Vagina (tissue), 2 donors: ENCODE data around the gene LTBP2. TPM values are rescaled to one million over a fixed set of nuclear protein-coding genes. Genes with fewer than 3 reads are reported as not detected.

Source experiments
- DNase-seq, 2 donors: peaks; one replicate each; pipeline ENCODE4 v3.0.0-alpha.2; 2017; ENCODE audit errors: extremely low spot score in 2 of 2
- H3K27ac ChIP-seq: fragments of 200-600 bp; sonication (generic); one replicate; pipeline ENCODE4 v1.5.1; 2019
- H3K27me3 ChIP-seq: fragments of 200-600 bp; sonication (generic); one replicate; pipeline ENCODE4 v1.5.1; 2019
- H3K36me3 ChIP-seq, 2 donors: fragments of 200-600 bp; sonication (generic); one replicate each; pipeline ENCODE4 v1.5.1; 2017 to 2019
- H3K4me1 ChIP-seq: fragments of 200-600 bp; sonication (generic); one replicate; pipeline ENCODE4 v1.5.1; 2019
- H3K4me3 ChIP-seq, 2 donors: fragments of 200-600 bp; sonication (generic); 1 replicate in 1 of 2; 2 replicates in 1 of 2; pipeline ENCODE4 v1.5.1; 2016 to 2019
- H3K9me3 ChIP-seq: fragments of 200-600 bp; sonication (generic); one replicate; pipeline ENCODE4 v1.5.1; 2019
- POLR2A ChIP-seq, 2 donors: fragments of 450-650 bp; IDR thresholded peaks; one replicate each; pipeline ENCODE4 v1.6.1; 2017; ENCODE audit warnings: antibody characterized with exemption in 2 of 2, mild to moderate bottlenecking in 2 of 2, moderate library complexity in 2 of 2
- POLR2AphosphoS5 ChIP-seq, 2 donors: sonication (generic); formaldehyde crosslinking; IDR thresholded peaks; one replicate each; pipeline ENCODE4 v1.9.0; 2017; ENCODE audit warnings: antibody characterized with exemption in 2 of 2, mild to moderate bottlenecking in 2 of 2, low read depth in 1 of 2; ENCODE audit not compliant: insufficient read depth in 1 of 2
- intact Hi-C: fragments of 100-400 bp; cut with DNase I; formaldehyde crosslinking; loops from one replicate; pipeline ENCODE4 v1.15.1; 2023
- total RNA-seq: library from RNA; depleted of rRNA; stranded (reverse); fragments of >200 nt; gene quantifications from one replicate; pipeline ENCODE4 v1.2.3, GENCODE V29; 2016
- TF ChIP-seq, protein P1 (sequence below), 3 experiments: fragments of 450-650 bp in 2 of 3; fragments of 200-600 bp in 1 of 3; sonication (generic) in 1 of 3; IDR thresholded peaks; one replicate each; pipeline ENCODE4 v1.5.1; 2017 to 2019; ENCODE audit warnings: antibody characterized with exemption in 3 of 3, mild to moderate bottlenecking in 2 of 3, moderate library complexity in 2 of 3

Gene LTBP2
- total RNA-seq, 1 donor from 2014 or later, result 52.5 TPM

DNA sequence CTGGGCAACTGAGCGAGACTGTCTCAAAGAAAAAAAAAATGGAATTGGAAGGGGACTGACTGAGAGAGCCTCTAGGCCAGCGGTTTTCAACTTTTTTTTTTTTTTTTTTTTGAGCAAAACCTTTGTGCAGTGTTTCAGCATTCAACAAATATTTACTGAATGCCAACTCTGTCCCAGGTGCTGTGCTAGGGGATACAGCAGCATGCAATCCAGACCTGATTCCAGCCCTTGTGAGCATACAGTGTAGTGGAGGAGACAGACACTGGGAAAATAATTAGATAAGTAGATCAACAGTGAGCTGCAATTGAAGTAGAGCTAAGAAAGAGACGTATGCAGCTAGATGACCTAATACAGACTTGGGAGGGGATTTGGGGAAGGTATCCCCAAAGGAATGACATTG, 23.8 kb upstream of the LTBP2 start:
- no peak overlapping the region for H3K4me3 ChIP-seq
- H3K27ac ChIP-seq, result no peak overlapping the region
- H3K4me1 ChIP-seq, result peaks cover 5% of the 10 kb centered on the region
- no peak for DNase-seq
- no peaks in the 10 kb centered on the region for H3K27me3 ChIP-seq
- TF ChIP-seq POLR2A (IDR thresholded peaks at IDR 0.05) (no peak), POLR2AphosphoS5 (IDR thresholded peaks at IDR 0.05; ENCODE audit: insufficient read depth in 1 of 2, low read depth in 1 of 2) (no peak)
- TF ChIP-seq, protein P1, sequence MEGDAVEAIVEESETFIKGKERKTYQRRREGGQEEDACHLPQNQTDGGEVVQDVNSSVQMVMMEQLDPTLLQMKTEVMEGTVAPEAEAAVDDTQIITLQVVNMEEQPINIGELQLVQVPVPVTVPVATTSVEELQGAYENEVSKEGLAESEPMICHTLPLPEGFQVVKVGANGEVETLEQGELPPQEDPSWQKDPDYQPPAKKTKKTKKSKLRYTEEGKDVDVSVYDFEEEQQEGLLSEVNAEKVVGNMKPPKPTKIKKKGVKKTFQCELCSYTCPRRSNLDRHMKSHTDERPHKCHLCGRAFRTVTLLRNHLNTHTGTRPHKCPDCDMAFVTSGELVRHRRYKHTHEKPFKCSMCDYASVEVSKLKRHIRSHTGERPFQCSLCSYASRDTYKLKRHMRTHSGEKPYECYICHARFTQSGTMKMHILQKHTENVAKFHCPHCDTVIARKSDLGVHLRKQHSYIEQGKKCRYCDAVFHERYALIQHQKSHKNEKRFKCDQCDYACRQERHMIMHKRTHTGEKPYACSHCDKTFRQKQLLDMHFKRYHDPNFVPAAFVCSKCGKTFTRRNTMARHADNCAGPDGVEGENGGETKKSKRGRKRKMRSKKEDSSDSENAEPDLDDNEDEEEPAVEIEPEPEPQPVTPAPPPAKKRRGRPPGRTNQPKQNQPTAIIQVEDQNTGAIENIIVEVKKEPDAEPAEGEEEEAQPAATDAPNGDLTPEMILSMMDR (IDR thresholded peaks at IDR 0.05), result no peak
- intact Hi-C loops, result no loop called here
- H3K36me3 ChIP-seq, result no peaks in the 10 kb centered on the region
- H3K9me3 ChIP-seq, result no peaks in the 10 kb centered on the region

DNA sequence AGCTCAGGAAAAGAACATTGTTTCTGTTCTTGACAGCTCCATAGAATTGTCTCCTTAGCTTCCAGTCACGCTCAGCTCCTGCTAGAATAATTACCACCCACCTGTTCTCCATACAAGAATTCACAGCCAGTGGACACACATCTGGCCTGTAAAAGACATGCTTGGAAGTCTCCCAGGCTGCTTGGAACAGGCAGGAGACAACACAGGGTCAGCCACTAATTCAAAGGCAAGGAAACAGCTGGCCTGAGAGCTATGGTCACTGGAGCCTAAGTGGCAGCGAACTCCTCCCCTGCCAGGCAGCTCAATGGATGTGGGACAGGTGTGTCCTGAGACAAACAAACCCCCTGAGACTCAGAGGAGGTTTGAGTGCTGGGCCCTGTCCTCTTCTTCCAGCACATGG, 22.9 kb upstream of the LTBP2 start:
- intact Hi-C loops, result no loop called here
- Histone ChIP-seq H3K9me3 (no peaks in the 10 kb centered on the region), H3K4me1 (peaks cover 5% of the 10 kb centered on the region), H3K4me3 (no peak overlapping the region), H3K27ac (no peak overlapping the region), H3K27me3 (no peaks in the 10 kb centered on the region), H3K36me3 (no peaks in the 10 kb centered on the region)
- TF ChIP-seq POLR2AphosphoS5 (IDR thresholded peaks at IDR 0.05; ENCODE audit: insufficient read depth in 1 of 2, low read depth in 1 of 2) (no peak), POLR2A (IDR thresholded peaks at IDR 0.05) (no peak)
- TF ChIP-seq, protein P1 (IDR thresholded peaks at IDR 0.05), result no peak
- DNase-seq, result no peak

DNA sequence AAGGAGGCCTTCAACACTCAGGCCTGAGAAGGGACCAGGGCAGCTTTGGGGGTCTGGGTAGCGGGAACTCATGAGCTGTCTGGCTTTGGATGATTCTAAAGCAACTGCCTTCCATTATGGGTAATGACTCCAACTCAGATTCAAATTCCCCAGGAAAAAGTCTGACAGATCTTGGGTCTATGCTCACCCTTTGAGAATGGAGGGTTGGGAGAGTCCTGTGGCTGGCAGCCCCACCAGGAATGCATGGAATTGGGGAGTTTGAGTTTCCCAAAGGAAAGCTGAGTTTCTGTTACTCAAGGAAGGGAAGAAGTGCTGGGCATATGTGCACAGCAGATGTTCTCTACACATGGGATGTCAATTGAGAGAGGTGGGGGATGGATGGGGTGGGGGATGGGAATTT, 22.4 kb upstream of the LTBP2 start:
- Histone ChIP-seq H3K4me3 (no peak overlapping the region), H3K4me1 (peaks cover 5% of the 10 kb centered on the region), H3K36me3 (no peaks in the 10 kb centered on the region), H3K9me3 (no peaks in the 10 kb centered on the region), H3K27me3 (no peaks in the 10 kb centered on the region), H3K27ac (no peak overlapping the region)
- no peak for TF ChIP-seq POLR2AphosphoS5 (IDR thresholded peaks at IDR 0.05; ENCODE audit: insufficient read depth in 1 of 2, low read depth in 1 of 2)
- no peak for TF ChIP-seq POLR2A (IDR thresholded peaks at IDR 0.05)
- TF ChIP-seq, protein P1 (IDR thresholded peaks at IDR 0.05), result no peak
- intact Hi-C loops, result no loop called here
- no peak for DNase-seq

DNA sequence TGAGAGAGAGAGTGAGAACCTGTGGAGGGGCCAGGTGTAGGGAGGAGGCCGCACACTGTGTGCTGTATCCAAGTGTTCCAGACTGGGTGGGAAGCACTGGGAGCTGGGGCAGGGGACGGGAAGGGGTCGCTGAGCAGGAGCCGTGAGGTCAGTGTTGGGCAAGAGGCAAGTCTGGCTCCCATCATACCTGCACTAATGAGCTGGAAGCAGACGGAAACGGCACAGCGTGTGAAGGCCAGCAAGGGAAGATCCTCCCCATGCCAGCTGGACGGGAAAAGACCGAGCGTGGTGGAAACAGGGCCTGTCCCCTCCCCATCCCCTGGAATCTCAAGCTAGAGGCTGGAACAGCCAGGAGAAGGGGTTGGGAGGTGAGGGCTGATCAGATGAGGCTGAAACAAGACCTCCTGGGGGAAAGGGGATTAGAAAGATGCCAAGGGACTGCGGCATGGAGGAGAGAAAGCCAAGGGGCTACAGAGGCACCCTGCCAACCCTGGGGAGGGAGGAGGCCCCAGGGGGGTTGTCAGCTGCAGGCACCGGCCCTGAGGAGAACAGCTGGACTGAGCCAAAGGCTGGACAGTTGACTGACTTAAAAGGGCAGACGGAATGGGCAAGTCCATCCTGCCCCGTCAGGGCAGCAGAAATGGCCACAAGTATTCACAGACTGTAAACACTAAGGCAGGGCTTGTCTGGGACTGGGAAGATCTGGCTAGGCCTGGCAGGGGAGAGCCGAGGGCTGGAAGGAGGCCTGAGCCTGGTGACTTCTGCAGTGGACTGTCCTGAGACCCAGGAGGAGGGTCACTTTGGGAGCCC, 19.0 kb upstream of the LTBP2 start:
- no peak for TF ChIP-seq POLR2A (IDR thresholded peaks at IDR 0.05)
- TF ChIP-seq, protein P1 (IDR thresholded peaks at IDR 0.05), result no peak
- no peak for TF ChIP-seq POLR2AphosphoS5 (IDR thresholded peaks at IDR 0.05; ENCODE audit: insufficient read depth in 1 of 2, low read depth in 1 of 2)
- Histone ChIP-seq H3K36me3 (no peaks in the 10 kb centered on the region), H3K27me3 (no peaks in the 10 kb centered on the region), H3K4me3 (no peak overlapping the region), H3K9me3 (no peaks in the 10 kb centered on the region), H3K4me1 (no peaks in the 10 kb centered on the region), H3K27ac (no peak overlapping the region)
- intact Hi-C loops, result no loop called here
- no peak for DNase-seq

DNA sequence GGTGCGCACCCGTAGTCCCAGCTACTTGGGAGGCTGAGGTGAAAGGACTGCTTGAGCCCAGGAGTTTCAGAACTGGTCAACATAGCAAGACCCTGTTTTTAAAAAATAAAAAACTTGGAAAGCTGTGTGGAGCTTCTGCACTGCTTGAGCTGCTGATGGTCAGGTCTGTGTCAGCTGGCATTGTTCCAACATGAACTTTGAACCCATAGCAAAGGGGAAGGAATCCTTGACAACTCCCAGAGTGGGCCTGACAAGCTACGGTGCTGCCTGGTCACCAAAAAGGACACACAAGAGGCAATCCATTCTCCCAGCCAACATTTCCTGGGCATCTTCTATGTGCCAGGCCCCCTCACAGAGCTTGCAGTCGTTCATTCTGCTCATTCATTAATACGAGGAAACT, 16.4 kb upstream of the LTBP2 start:
- TF ChIP-seq POLR2AphosphoS5 (IDR thresholded peaks at IDR 0.05; ENCODE audit: insufficient read depth in 1 of 2, low read depth in 1 of 2), result no peak
- no peak for TF ChIP-seq POLR2A (IDR thresholded peaks at IDR 0.05)
- TF ChIP-seq, protein P1 (IDR thresholded peaks at IDR 0.05), result no peak
- H3K27me3 ChIP-seq, result no peaks in the 10 kb centered on the region
- no peak overlapping the region for H3K4me3 ChIP-seq
- no peaks in the 10 kb centered on the region for H3K9me3 ChIP-seq
- DNase-seq, result no peak
- H3K4me1 ChIP-seq, result no peaks in the 10 kb centered on the region
- no peak overlapping the region for H3K27ac ChIP-seq
- intact Hi-C loops, result no loop called here
- no peaks in the 10 kb centered on the region for H3K36me3 ChIP-seq
